Stimulated activated CD8-positive, alpha-beta memory T cell treated with anti-CD3 and anti-CD28 coated beads, Interleukin-7, amount 100 ng/mL, for 24 hours (primary cell): ENCODE data around the gene LRRC49.
"Not testable (repeated sequence)": the region's sequence is repeated elsewhere in the genome, so short reads cannot be mapped to it uniquely, and the experiment has no call there.

Experiments
- DNase-seq: peaks from one replicate; pipeline ENCODE4 v3.0.0-alpha.2; 2020; ENCODE audit warnings: low read depth

LRRC49 gene

DNA sequence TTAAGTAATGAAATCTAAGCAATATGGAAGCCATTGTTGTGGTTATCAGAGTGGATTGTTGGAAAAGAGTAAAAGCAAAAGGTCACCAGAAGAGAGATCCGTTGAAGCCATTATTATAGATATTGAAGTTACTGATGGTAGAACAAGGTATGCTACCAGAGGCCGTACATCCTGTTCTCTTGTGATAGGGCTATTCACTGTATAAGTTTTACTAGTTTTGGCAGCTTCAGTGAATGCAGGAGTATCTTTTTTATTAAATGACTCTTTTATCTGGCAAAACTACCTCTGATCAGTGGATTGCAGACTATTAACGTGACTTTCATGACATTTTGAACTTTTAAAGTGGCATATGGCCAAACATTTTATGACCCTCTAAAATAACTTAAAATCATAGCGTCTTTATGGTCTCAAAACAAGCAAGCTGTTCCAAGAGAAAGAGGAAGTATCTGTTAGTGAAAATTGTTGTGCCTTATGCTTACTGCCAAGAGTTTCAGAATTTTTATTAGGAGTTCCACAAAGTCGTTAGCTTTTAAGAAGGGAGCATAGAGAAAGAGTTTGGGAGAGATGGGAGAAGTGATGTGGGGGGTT lies 102.9 kb downstream of the LRRC49 start:
- DNase-seq, result no peak

DNA sequence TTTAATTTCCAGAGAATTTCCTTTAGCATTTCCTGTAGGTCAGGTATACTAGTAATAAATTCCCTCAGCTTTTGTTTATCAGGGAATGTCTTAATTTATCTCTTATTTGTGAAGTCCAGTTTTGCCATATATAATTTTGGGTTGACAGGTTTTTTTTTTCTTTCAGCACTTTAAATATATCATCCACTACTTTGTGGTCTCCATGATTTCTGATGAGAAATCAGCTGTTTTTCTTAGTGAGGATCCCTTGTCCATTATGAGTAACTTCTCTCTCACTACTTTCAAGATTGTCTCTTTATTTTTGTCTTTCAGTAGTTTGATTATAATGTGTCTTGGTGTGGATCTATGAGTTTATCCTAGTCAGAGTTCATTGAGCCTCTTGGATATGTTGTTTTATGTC lies 105.7 kb downstream of the LRRC49 start:
- no peak for DNase-seq

DNA sequence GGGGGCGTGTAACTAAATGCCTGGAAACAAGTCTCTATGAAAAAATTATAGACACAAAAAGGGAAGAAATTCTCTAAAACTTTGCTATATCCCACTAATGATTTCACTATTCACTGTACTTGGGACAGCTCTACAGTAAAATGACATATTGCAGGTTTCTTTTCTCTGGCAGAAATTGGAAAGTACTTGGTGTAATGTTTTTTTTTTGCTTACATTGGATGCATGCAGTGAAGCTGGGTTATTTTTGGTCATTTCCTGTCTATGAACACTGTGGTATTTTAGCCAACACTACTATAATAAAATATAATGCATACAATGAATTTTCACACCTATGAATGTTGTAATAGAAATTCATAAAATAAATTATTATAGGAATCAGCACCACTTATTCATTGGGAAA lies 109.7 kb downstream of the LRRC49 start:
- no peak for DNase-seq

DNA sequence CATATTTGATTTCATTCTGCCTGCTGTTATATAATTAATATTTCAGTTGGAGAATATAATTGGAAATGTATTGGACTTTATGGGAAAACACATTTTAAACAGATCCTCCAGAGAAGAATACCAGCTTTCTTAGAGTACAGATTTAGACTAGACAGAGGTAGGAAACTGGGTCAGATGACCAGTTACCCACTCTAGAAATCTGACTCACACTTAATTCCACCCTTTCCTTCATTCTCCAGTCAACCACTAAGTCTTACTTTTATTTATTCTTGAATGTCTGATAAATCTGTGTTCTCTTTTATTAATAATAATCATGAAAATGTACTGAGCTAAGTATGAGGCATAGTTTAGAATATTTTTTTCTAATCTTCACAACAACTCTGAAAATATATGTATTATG lies 110.7 kb downstream of the LRRC49 start:
- no peak for DNase-seq

DNA sequence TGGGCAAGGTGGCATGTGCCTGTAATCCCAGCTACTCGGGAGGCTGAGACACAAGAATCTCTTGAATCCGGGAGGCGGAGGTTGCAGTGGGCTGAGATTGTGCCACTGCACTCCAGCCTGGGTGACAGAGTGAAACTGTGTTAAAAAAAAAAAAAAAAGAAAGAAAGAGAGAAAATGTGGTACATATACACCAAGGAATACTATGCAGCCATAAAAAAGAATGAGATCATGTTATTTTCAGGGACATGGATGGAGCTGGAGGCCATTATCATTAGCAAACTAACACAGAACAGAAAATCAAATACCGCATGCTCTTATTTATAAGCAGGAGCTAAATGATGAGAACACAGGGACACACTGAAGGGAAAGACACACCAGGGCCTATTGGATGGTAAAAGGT lies 111.9 kb downstream of the LRRC49 start:
- DNase-seq, result not testable (repeated sequence)

DNA sequence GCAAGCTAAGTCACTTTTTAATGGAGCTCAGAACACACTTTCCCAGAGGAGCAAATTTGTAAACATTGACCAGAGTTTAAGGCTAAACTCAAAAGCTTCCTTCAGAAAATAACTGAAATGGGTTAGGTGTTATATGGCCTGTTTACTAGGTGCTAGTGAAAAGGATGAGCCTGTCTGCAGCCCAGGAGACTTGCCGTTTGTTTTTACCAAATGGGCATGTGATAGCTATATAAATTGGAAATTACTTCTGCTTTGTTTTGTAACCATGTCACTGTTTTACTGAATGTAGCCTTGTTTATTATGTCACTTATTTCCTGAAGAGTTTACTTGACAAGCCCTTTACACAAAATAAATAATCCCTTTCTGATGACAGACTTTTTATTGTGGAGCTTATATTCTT lies 113.3 kb downstream of the LRRC49 start:
- no peak for DNase-seq

DNA sequence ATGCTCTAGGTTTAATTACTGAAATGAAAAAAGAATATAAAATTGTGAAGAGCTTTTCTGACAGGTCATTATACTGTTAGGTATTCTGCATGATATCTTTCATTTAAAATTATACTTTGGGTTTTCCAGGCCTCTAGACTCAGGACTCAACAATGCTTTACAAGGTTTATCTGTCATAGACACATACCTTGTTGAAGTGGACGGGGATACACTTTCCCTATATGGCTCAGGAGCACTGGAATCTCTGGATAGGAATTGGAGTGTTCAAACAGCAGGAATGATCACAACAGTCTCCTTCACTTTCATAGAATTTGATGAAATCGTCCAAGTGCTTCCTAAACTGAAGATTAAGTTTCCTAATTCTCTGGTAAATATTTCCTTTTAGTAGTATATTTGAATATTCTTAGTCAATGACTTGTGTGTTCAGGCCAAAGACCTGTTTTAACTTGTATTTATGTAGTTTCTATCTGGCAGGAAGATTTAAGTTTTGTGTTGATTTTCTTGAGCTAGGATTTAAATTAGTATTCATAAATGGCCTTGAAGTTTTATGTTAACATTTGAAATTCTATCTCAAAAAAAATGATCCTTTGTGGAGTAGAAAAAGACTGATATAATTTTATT lies 115.7 kb downstream of the LRRC49 start:
- DNase-seq, result no peak

DNA sequence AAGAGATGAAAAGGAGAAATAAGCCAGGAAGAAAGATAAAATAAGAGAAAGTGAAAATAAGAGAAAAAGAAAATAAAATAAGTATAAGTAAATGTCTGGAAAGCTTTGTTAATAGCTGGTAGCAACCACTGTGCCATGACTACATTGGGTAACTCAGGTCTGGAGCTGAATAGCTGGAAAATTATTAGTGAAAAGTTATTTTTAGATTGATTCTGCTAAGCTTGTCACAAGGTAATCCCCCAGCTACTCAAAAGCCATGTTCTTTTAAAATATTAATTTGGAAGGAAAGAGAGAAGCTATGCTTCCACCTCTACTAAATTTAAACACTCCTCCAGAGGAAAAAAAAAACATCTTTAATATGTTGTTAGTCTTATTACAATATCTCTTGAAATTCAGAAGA lies 117.8 kb downstream of the LRRC49 start:
- no peak for DNase-seq

DNA sequence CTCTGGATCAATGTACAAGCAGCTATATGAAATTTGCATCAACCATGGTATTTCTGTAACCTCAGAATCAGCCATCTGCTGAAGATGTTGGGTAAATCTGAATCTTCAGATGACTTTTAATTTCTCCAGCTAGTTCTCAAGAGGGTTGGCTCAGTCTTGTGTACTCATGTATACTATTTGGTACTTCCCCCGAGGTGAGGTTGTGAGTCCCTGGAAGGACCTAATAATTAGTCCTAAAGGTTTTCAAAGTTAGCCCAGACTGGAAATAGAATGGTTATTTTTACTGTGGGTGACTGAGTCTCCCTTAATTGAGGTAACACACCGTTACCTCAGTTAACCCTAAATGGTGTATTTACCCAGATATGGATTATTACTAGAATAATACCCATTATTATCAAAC lies 118.4 kb downstream of the LRRC49 start:
- no peak for DNase-seq

DNA sequence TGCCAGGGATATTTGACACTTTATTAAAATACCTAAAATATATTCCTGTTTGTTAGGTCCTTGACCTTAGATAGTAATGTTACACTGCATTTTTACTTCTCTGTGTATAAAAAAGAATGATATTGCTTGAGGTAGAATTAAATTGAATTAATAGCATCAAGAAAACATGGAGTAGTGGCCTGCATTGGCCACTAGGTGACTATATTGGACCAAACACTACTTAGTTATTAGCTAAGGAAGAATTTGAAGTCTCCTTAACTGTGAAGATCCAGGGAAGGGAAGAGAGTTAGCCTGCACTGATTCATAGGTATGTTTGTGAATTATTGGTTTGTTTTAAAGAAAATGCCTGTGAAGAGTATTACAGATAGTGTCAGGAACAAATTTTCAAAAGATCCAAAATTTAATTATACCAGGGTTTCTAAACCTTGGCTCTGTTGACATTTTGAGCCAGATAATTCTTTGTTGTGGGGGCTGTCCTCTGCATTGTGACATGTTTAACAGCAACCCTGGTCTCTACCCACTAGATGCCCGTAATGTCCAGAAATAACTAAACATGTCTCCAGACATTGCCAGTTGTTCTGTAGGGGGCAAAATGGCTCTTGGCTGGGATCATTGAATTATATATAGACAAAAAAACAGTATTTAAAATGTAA lies 119.0 kb downstream of the LRRC49 start:
- no peak for DNase-seq

DNA sequence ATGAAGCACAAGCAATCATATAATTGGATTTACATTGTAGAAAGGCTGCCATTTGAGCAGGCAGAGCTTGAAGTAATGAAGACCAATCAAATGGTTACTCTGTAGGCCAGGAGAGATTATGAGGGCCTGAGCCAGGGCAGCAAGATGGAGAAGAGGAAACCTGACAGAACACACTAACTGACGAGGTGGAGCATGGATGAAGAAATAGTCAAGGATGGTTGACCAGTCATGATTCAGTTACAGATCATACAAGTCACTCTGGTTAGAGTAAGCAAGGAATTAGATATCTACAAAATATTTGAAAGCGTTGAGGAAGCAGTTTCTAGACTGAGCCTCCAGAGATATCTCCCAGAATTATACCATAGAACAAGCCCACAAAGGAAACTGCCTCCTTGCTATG lies 120.8 kb downstream of the LRRC49 start:
- no peak for DNase-seq

DNA sequence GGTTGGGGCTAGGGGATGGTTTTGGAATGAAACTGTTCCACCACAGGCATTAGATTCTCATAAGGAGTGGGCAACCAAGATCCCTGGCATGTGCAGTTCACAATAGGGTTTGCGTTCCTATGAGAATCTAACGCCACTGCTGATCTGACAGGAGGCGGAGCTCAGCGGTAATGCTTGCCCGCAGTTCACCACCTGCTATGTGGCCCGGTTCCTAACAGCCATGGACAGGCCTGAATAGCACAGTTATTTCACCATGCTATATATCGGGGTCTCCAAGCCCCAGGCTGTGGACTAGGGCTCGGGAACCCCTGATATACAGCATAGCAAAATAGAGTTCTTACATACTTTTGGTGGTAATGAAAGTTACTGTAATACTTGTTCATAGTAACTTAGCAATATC lies 122.7 kb downstream of the LRRC49 start:
- no peak for DNase-seq

DNA sequence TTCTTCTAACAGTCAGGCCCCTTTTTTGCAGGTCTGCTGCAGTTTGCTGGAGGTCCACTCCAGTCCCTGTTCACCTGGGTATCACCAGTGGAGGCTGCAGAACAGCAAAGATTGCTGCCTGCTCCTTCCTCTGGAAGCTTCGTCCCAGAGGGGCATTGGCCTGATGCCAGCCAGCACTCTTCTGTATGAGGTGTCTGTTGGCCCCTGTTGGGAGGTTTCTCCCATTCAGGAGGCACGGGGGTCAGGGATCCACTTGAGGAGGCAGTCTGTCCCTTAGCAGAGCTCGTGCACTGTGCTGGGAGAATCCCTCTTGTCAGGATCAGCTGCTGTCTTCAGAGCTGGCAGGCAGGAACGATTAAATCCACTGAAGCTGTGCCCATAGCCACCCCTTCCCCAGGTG lies 138.6 kb downstream of the LRRC49 start:
- not testable (repeated sequence) for DNase-seq

DNA sequence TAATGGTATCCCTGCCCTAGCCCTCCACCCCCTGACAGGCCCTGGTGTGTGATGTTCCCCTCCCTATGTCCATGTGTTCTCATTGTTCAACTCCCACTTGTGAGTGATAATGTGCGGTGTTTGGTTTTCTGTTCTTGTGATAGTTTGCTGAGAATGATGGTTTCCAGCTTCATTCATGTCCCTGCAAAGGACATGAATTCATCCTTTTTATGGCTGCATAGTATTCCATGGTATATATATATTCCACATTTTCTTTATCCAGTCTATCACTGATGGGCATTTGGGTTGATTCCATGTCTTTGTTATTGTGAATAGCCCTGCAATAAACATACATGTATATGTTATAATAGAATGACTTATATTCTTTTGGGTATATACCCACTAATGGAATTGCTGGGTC lies 142.9 kb downstream of the LRRC49 start:
- not testable (repeated sequence) for DNase-seq

DNA sequence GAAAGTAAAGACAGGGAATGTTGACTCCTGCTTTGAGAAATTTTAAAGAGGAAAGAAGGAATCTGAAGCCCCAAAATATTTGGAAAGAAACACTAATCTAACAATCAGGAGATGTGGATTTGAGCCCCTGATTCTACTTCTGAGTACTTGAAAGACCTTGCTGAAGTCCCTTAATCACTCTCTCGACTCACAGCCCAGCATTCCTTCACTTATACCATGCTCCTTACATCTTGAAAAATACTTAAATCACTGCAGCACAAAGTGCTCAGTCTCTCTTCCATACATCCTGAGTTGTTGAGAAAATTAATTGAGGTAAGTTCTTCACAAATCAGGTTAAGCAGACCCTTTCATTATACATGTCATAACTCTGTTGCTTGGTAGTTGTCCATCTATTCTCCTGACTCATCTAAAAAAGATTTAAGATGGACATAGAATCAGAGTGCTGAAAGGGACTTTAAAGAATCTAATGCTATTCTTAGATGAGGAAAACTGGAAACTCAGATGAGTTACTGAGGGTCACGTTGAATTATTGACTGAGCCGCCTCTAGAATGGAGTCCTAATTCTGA lies 149.8 kb downstream of the LRRC49 start:
- DNase-seq, result no peak

DNA sequence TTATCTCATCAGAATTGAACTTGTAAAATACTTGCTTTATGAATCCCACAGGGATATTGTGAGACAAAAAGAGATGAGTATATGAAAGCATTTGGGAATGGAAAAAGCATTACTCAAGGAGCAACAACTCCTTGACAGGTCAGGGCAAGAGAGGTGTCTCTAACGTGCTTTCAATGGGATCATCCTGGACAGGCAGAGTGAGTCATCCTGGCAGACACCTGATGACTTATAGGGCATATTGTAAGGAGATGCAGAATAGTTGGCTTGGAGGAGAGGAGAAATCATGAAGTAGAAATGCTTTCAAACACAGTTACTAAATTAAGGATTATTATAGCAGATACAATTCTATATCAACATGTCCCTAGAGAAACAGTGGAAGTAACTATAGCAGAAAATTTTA lies 150.7 kb downstream of the LRRC49 start:
- no peak for DNase-seq

DNA sequence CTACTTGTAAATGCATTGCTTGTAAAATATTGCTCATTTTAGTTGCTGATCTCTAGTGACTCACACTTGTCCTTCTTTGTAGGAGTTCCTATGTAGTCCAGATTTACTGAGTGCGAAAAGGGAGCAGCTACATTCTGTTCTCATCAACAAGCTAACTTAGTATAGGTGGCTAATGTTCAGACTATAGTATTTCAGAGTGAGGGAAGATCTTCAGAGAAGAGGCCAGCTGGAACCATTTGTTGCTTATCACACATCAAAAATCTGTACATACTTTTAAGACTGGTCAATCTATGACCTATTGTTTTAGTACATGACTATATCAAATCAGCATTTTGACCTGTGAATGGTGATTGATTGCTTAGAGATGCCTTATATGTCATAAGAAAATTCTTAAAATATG lies 151.4 kb downstream of the LRRC49 start:
- DNase-seq, result no peak

DNA sequence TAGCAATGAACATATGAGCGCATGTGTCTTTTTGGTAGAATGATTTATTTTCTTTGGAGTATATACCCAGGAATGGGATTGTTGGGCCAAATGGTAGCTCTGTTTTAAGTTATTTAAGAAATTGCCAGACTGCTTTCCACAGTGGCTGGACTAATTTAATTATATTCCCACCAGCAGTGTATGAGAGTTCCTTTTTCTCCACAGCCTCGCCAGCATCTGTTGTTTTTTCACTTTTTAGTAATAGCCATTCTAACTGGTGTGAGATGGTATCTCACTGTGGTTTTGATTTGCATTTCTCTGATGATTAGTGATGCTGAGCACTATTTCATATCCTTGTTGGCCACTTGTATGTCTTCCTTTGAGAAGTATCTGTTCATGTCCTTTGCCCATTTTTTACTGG lies 153.5 kb downstream of the LRRC49 start:
- not testable (repeated sequence) for DNase-seq

DNA sequence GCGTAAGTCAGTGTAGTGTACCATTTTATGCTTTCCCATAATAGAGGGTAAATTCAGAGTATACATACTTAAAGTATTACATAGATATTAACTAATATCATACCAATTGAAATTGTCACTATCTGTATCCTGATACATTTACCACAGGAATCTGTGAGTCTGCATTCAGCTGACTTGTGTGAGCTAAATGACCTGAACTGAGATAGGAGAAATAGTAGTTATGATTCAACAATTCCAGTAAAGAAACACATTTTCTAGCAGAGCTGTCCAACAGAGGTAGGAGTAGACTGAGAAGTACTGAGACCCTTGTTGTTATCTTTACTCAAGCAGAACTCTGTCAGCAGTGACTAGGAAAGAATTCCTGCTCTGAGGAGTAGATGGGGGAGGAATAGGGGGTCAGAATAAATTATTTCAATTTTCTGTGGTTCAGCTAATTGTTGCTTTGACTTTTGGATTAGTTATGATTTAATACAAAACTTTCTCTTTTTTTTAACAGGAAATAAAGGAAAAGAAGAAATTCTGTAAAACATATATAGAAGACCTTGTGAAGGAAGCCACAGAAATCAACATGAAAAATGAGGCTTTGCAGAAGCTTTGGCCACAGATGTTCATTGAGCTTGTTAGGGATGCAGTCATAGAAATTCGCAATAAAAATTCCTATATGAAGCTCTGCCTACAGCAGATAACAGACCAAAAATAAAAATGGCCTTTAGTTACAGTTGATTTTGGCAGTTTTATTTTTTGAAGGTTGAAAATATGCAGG lies 156.5 kb downstream of the LRRC49 start:
- no peak for DNase-seq

DNA sequence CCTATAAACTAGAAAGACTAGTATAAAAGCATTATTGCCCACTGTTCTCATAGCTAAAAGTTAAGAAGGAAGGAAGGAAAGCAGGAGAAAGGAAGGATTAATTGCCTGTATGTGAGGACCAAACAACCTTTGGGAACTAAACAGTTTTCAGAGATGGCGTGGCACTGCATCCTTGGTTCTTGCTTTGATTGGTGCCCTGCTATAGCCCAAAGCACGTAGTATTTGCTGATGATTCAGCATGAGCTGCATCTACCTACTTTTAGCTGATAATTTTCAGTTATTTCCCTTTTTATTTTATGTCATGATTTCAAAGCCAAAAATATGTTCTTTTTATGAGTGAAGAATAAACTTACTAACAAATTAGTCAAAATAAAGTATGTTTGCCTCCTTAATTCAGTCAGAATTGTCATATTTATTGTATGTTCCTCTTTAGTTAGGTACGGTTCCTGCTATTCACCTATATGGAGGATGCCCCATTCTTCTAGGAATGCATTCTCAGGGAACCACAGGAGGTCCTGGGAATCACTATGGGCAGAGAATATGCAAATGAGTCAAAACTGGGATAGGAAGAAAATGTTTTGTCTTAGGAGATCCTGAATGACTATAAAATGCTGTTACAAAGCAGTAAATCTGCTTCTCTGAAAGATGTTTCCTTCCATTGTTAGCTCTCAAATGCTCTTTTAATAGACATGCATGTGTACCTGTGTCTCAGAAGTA lies 157.2 kb downstream of the LRRC49 start:
- no peak for DNase-seq

DNA sequence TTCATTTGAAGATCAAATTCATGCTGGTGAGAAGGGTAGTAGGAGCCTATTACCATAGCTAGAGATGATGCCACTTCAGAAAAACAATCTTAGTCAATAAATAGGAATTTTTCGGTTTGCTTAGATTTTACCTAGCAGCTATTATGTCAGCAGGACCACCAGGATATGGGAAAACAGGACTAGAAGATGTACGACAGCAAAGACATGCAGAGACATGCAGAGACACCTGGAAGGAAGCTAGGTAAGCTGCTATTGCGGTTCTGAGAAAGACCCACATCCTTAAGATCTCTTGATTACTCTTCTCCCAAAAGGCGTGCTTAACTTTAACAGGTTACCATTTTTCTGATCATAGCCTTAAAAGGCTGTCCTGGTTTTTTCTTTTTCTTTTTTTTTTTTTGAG lies 157.8 kb downstream of the LRRC49 start:
- no peak for DNase-seq

DNA sequence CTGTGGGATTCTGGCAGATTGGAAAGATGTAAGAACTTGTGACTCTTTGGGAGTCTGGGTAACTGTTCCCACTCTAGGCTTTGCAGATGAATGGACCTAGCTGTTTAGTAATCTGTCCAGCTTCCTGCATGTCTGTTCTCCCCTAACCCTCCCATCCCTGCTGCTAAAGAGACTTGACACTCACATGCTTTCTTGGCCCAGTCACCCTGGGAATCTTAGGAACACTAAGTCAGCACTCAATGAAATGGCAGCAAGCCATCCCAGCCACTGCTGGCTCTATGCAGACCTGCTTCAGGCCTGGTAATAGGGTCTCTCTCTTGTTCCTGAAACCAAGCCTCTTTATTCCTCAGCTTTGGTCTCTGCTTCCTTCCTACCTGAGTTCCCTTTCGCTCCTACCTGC lies 158.9 kb downstream of the LRRC49 start:
- DNase-seq, result no peak
